T-helper 2 cell treated with Interferon-gamma antibody and Interleukin-4, amounts not matched to agents 5 μg/mL and 100 μg/mL, for 36 hours (primary cell): ENCODE data around the gene DCAF7.
A peak's percentile ranks its signal among the peaks of the same experiment; 100 is the strongest.

Experiments used
- DNase-seq: peaks from one replicate; pipeline ENCODE4 v3.0.0; 2021; ENCODE audit warnings: low spot score
- H3K27ac Mint-ChIP-seq: one replicate; pipeline ENCODE4 v1.8.0; 2021; ENCODE audit warnings: mild to moderate bottlenecking, mixed read lengths
- H3K27me3 Mint-ChIP-seq: one replicate; pipeline ENCODE4 v1.8.0; 2021; ENCODE audit warnings: low read depth, mixed read lengths
- H3K36me3 Mint-ChIP-seq: one replicate; pipeline ENCODE4 v1.8.0; 2021; ENCODE audit warnings: low read depth, mixed read lengths
- H3K4me1 Mint-ChIP-seq: one replicate; pipeline ENCODE4 v1.8.0; 2021; ENCODE audit warnings: low read depth, mixed read lengths
- H3K4me3 Mint-ChIP-seq: one replicate; pipeline ENCODE4 v1.8.0; 2022; ENCODE audit warnings: mild to moderate bottlenecking, moderate library complexity, mixed read lengths
- H3K9me3 Mint-ChIP-seq: one replicate; pipeline ENCODE4 v1.8.0; 2021; ENCODE audit warnings: mixed read lengths

Gene DCAF7, protein sequence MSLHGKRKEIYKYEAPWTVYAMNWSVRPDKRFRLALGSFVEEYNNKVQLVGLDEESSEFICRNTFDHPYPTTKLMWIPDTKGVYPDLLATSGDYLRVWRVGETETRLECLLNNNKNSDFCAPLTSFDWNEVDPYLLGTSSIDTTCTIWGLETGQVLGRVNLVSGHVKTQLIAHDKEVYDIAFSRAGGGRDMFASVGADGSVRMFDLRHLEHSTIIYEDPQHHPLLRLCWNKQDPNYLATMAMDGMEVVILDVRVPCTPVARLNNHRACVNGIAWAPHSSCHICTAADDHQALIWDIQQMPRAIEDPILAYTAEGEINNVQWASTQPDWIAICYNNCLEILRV

DNA sequence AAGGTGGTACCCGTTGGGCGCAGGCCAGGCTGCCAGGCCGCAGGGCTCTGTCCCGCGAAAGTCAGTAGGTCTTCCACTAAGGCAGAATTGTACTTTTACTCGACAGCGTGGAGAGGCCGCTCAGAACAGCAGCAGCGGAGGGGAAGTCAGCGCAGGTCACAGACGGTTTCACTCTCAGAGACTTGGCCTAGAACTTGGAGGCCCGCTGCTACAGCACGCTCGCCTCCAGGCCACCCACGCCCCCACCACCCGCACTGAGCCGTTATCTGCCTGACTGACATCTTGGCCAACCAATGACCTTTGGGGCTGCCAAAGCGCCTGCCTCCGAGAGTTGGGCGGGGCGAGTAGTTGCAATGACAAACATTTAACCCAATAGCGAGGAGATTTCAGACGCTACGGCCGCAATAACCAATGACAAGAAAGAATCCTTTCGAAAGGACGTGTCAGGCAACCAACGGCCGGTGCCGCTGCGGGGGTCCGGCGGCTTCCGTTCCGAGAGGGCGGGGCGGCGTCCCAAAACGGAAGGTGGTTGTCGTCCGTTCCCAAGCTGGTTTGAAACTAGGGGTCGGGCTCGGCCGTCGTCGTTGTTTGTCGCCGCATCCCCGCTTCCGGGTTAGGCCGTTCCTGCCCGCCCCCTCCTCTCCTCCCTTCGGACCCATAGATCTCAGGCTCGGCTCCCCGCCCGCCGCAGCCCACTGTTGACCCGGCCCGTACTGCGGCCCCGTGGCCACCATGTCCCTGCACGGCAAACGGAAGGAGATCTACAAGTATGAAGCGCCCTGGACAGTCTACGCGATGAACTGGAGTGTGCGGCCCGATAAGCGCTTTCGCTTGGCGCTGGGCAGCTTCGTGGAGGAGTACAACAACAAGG, at the start of gene DCAF7:
DCAF7 (plus strand) TSS at position 532 of the 871 bp plus-strand sequence; CDS start at position 733, 201 bp downstream.
- peak; percentile 100 for DNase-seq
- Mint-ChIP-seq H3K27ac (peak within 1 kb of the TSS; percentile 93), H3K27me3 (no peaks in the 10 kb centered on the region), H3K4me1 (peaks cover 34% of the 10 kb centered on the region), H3K4me3 (peak within 1 kb of the TSS; percentile 94), H3K9me3 (no peaks in the 10 kb centered on the region), H3K36me3 (peaks cover 24% of the 10 kb centered on the region)

DNA sequence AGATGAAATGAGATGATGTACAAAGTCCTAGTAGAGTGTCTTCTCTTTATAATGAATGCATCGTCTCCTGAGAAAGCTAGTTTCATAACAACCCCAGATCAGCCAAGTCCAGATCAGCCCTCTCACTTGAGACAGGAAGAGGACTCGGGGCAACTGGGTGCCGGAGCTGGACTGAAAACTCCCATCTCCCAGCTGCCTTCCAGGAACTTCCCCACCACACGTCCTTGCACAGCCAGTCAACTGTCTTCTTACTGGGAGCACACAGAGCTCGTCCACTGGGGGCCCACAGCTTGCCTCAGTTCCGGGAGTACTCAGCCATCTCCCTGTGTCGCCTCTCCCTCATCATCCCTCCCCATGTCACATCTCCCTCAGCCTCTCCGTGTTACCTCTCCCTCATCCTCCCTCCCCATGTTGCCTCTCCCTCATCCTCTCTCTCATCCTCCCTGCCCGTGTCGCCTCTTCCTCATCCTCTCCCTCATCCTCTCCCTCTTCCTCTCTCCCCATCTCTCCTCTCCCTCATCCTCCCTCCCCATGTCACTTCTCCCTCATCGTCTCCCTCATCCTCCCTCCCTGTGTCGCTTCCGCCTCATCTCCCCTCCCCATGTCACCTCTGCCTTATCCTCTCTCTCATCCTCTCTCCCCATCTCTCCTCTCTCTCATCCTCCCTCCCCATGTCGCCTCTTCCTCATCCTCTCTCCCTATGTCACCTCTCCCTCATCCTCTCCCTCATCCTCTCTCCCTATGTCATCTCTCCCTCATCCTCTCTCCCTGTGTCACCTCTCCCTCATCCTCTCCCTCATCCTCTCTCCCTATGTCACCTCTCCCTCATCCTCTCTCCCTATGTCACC, 49.5 kb upstream of the DCAF7 start:
- H3K27me3 Mint-ChIP-seq = peaks cover 15% of the 10 kb centered on the region
- H3K4me3 Mint-ChIP-seq = no peak overlapping the region
- H3K36me3 Mint-ChIP-seq = no peaks in the 10 kb centered on the region
- no peak for DNase-seq
- no peak overlapping the region for H3K27ac Mint-ChIP-seq
- H3K9me3 Mint-ChIP-seq = peaks cover 5% of the 10 kb centered on the region
- H3K4me1 Mint-ChIP-seq = no peaks in the 10 kb centered on the region

DNA sequence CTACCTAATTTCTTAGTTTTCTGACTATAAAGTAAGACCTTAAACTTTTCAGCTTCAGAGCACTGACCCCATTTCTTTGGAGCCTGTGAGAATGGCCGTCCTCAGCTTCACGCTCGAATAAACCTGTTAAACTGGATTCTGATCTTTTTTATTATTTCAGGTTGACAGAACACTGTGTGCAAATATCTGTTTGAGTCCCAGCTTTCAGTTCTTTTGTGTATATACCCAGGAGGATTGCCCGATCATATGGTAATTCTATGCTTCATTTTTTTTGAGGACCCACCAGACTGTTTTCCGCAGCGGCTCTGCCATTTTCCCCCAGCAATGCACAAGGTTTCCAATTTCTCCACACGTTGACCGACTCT, 47.0 kb upstream of the DCAF7 start:
- H3K4me1 Mint-ChIP-seq = no peaks in the 10 kb centered on the region
- H3K36me3 Mint-ChIP-seq = no peaks in the 10 kb centered on the region
- H3K27ac Mint-ChIP-seq = no peak overlapping the region
- peaks cover 6% of the 10 kb centered on the region for H3K9me3 Mint-ChIP-seq
- H3K27me3 Mint-ChIP-seq = peaks cover 15% of the 10 kb centered on the region
- no peak for DNase-seq
- H3K4me3 Mint-ChIP-seq = no peak overlapping the region

DNA sequence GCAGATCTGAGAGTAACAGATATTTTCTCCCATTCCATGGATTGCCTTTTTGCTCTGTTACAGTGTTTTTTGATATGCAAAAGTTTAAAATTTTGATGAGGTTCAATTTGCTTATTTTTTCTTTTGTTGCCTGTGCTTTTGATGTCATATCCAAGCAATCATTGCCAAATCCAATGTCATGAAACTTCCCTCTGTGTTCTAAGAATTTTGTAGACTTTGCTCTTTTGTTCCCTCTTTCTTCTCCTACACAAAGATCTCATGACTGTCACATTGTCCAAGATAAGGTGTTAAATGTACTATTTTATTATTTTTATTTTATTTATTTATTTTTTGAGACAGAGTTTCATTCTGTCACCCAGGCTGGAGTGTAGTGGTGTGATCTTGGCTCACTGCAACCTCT, 46.0 kb upstream of the DCAF7 start:
- Mint-ChIP-seq H3K27me3 (peaks cover 15% of the 10 kb centered on the region), H3K36me3 (no peaks in the 10 kb centered on the region), H3K4me3 (no peak overlapping the region), H3K27ac (no peak overlapping the region), H3K4me1 (no peaks in the 10 kb centered on the region), H3K9me3 (peaks cover 6% of the 10 kb centered on the region)
- no peak for DNase-seq

DNA sequence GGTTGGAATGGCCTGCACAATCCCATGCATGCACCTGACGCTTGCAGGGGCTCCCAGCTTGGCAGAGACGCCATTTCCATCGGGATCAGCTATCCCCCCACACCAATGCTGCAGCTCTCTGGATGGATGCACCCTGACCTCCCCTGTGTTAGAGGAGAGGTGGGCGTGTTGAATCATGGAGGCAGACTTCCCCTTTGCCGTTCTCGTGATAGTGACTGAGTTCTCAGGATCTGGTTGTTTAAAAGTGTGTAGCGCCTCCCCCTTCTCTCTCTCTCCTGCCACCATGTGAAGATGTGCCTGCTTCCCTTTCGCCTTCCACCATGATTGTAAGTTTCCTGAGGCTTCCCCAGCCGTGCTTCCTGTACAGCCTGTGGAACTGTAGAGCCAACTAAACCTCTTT, 44.9 kb upstream of the DCAF7 start:
- no peaks in the 10 kb centered on the region for H3K36me3 Mint-ChIP-seq
- no peaks in the 10 kb centered on the region for H3K4me1 Mint-ChIP-seq
- peaks cover 15% of the 10 kb centered on the region for H3K27me3 Mint-ChIP-seq
- H3K27ac Mint-ChIP-seq = no peak overlapping the region
- no peak overlapping the region for H3K4me3 Mint-ChIP-seq
- no peak for DNase-seq
- H3K9me3 Mint-ChIP-seq = peaks cover 6% of the 10 kb centered on the region

DNA sequence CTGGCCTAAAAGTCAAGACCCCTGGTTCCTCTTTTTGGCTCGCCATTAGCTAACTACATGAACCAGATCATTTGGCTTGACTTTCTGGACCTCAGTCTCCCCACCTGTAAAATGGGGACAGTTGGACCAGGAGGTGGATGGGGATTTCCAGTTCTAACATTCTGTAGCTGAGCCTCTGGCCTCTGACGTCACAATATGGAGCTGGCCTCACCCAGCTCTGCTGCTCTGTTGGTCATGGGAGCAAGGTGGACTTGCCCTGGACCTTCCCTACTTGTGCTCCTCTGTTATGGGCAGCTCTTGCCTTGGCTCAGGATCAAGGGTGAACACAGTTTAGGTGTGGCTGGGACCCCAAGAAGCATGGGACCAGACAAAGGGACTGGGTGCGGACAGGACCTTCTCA, 43.6 kb upstream of the DCAF7 start:
- Mint-ChIP-seq H3K27ac (no peak overlapping the region), H3K36me3 (no peaks in the 10 kb centered on the region), H3K4me3 (no peak overlapping the region), H3K9me3 (peaks cover 6% of the 10 kb centered on the region), H3K27me3 (peaks cover 15% of the 10 kb centered on the region), H3K4me1 (no peaks in the 10 kb centered on the region)
- DNase-seq = no peak

DNA sequence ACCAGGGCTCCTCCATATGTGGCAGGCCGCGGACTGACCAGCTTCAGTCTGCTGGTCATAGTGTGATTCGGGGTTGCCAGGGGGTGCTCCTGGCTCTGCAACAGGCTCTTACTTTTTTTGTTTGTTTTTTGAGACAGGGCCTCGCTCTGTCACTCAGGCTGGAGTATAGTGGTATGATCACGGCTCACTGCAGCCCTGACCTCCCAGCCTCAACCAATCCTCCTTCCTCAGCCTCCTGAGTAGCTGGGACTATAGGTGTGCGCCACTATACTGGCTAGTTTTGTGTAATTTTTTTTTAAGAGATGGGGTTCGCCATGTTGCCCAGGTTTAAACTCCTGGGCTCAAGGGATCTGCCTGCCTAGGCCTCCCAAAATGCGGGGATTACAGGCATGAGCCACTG, 38.9 kb upstream of the DCAF7 start:
- Mint-ChIP-seq H3K27ac (no peak overlapping the region), H3K36me3 (no peaks in the 10 kb centered on the region), H3K9me3 (no peaks in the 10 kb centered on the region), H3K4me3 (no peak overlapping the region), H3K4me1 (no peaks in the 10 kb centered on the region), H3K27me3 (no peaks in the 10 kb centered on the region)
- DNase-seq = no peak

DNA sequence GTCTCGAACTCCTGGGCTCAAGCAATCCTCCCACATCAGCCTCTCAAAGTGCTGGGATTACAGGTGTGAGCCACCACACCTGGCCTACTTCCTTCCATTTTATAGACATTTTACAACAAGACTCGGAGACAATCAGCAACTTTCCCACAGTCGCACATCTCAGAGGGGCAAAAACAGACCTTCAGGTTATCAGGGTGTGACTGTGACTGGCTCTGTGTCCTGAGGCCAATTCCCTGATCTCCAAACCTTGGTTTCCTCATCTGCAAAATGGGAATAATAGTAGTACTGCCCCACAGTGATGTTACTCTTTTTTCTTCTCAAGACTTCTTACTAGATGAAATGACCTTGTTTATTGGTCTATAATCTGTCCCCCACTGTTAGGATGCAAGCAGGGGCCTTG, 37.9 kb upstream of the DCAF7 start:
- H3K4me3 Mint-ChIP-seq = no peak overlapping the region
- no peaks in the 10 kb centered on the region for H3K36me3 Mint-ChIP-seq
- no peaks in the 10 kb centered on the region for H3K4me1 Mint-ChIP-seq
- H3K27ac Mint-ChIP-seq = no peak overlapping the region
- peaks cover 2% of the 10 kb centered on the region for H3K27me3 Mint-ChIP-seq
- DNase-seq = no peak
- H3K9me3 Mint-ChIP-seq = no peaks in the 10 kb centered on the region

DNA sequence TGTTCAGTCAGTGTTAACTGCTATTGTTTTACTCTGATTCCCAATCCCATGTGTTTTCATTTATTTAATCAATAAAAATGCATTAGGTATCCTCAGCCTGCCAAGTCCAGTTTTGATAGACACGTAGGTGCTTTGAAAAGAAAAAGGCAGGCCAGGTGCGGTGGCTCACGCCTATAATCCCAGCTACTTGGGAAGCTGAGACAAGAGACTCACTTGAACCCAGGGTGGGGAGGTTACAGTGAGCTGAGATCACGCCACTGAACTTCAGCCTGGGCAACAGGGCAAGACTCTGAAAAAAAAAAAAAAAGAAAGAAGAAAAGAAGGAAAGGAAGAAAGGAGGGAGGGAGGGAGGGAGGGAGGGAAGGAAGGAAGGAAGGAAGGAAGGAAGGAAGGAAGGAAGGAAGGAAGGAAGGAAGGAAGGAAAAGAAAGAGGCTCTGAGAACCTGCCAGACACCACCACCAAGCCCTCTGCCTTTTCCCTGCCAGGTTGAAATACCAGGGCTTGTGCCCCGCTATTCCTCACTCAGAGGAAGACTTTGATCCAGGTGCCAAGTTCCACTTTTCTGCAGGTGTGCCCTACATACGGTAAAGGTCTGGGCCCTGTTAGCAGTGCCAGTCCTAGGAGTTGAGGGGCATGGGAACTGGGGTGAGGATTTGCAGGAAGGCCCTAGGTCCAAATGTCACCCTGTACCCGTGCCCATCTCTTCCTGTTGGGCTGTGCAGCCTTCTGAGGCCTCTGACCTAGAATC, 37.2 kb upstream of the DCAF7 start:
- Mint-ChIP-seq H3K4me3 (no peak overlapping the region), H3K9me3 (no peaks in the 10 kb centered on the region), H3K27ac (no peak overlapping the region), H3K36me3 (no peaks in the 10 kb centered on the region), H3K27me3 (peaks cover 3% of the 10 kb centered on the region), H3K4me1 (no peaks in the 10 kb centered on the region)
- DNase-seq = no peak

DNA sequence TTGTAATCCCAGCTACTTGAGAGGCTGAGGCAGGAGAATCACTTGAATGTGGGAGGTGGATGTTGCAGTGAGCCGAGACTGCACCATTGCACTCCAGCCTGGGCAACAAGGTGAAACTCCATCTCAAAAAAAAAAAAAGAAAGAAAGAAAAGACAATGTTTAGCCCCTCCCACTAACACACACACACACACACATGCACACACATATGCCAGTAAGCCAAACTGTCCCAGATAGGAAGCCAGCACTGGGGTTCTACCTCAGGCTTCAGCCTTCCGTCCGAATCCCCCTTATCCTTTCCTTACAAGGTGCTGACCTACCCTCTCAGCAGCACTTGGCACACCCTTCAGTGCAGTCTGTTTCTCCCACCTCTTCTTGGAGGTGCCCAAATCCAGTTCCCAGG, 35.8 kb upstream of the DCAF7 start:
- H3K9me3 Mint-ChIP-seq = no peaks in the 10 kb centered on the region
- no peak overlapping the region for H3K27ac Mint-ChIP-seq
- no peak for DNase-seq
- no peaks in the 10 kb centered on the region for H3K36me3 Mint-ChIP-seq
- peaks cover 3% of the 10 kb centered on the region for H3K27me3 Mint-ChIP-seq
- H3K4me1 Mint-ChIP-seq = no peaks in the 10 kb centered on the region
- H3K4me3 Mint-ChIP-seq = no peak overlapping the region

DNA sequence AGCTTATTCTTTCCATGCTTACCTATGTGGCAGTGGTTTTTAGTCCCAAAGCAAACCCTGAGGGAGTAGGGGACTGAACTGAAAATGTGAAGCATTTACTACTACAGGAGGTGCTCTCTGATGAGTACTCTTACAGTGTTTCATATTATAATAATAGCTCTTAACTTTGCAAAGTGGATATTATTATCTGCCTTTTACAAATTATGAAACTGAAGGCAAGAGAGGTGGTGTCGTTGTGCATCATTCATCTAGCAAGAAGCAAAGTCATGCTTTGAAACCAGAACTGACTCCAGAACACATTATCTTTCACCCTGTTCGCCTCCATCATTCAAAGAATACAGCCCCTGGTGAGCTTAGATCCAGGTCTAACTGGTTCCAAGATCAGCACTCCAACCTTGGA, 35.3 kb upstream of the DCAF7 start:
- H3K27ac Mint-ChIP-seq = no peak overlapping the region
- H3K27me3 Mint-ChIP-seq = peaks cover 3% of the 10 kb centered on the region
- no peaks in the 10 kb centered on the region for H3K4me1 Mint-ChIP-seq
- no peak overlapping the region for H3K4me3 Mint-ChIP-seq
- no peaks in the 10 kb centered on the region for H3K9me3 Mint-ChIP-seq
- no peak for DNase-seq
- no peaks in the 10 kb centered on the region for H3K36me3 Mint-ChIP-seq

DNA sequence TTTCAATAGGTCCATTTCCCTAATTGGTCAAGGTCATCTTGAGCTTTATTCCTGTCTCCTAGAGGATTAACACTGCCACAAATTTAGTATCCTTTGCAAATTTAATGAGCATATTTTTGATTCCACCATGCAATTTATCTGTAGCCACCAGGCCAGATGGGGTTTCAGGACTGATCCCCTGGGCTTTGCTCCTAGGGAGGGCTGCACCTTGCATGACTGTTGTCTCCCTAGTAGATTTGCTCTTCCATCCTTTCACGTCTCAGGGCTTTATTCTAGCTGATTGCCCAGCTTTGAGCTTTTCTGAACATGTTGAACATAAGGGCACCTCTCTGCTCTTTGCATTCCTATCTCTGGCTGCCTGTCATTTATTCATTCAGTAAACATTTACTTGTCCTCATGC, 34.9 kb upstream of the DCAF7 start:
- no peak overlapping the region for H3K4me3 Mint-ChIP-seq
- H3K27me3 Mint-ChIP-seq = peaks cover 3% of the 10 kb centered on the region
- H3K9me3 Mint-ChIP-seq = no peaks in the 10 kb centered on the region
- H3K27ac Mint-ChIP-seq = no peak overlapping the region
- no peaks in the 10 kb centered on the region for H3K4me1 Mint-ChIP-seq
- no peaks in the 10 kb centered on the region for H3K36me3 Mint-ChIP-seq
- no peak for DNase-seq
